Right lobe of liver (tissue), 4 donors: ENCODE results near the gene RAI2.

Experiments
- CTCF ChIP-seq, 4 donors: fragments of 200-600 bp in 3 of 4; fragments of 450-650 bp in 1 of 4; IDR thresholded peaks; one replicate each; pipeline versions ENCODE4 v1.5.1 to v1.8.0; 2016 to 2022; ENCODE audit warnings: antibody characterized with exemption in 4 of 4, mild to moderate bottlenecking in 2 of 4
- POLR2A ChIP-seq: fragments of 450-650 bp; IDR thresholded peaks from one replicate; pipeline ENCODE4 v1.6.1; 2017; ENCODE audit warnings: antibody characterized with exemption, mild to moderate bottlenecking
- donor health status: DM: no; HTN: no; CAD: no.
- donor health status: DM: no; HTN: no; CAD: no.
- donor health status: DM: no; HTN: yes; CAD: no.

GRCh38 chrX:17805120-17805519 lies 56.0 kb downstream of the RAI2 start:
- TF ChIP-seq CTCF (IDR thresholded peaks at IDR 0.05), result no peak
- no peak for TF ChIP-seq POLR2A
